KMS-11 (cell line): ENCODE data around the gene KCTD6.

ENCODE experiments used
- H2AFZ ChIP-seq: fragments of 200-600 bp; sonication (generic); 2 replicates; pipeline ENCODE4 v1.6.1; 2016; ENCODE audit warnings: antibody characterized with exemption, mixed run types, low read depth
- H3K27ac ChIP-seq: fragments of 200-600 bp; sonication (generic); 2 replicates; pipeline ENCODE4 v1.6.1; 2016; ENCODE audit warnings: mild to moderate bottlenecking, mixed run types
- H3K27me3 ChIP-seq: fragments of 200-600 bp; sonication (generic); 2 replicates; pipeline ENCODE4 v1.6.1; 2017; ENCODE audit warnings: mild to moderate bottlenecking, low read depth, mixed run types, moderate library complexity; ENCODE audit not compliant: insufficient read depth
- H3K36me3 ChIP-seq: fragments of 200-600 bp; sonication (generic); 2 replicates; pipeline ENCODE4 v1.6.1; 2017; ENCODE audit warnings: mild to moderate bottlenecking, mixed run types; ENCODE audit not compliant: insufficient read depth
- H3K4me1 ChIP-seq: fragments of 200-600 bp; sonication (generic); 2 replicates; pipeline ENCODE4 v1.6.1; 2016; ENCODE audit warnings: mild to moderate bottlenecking, low read depth, mixed run types; ENCODE audit not compliant: poor library complexity, severe bottlenecking
- H3K4me2 ChIP-seq: fragments of 200-600 bp; sonication (generic); 2 replicates; pipeline ENCODE4 v1.7.0; 2016; ENCODE audit warnings: mild to moderate bottlenecking, mixed run types
- H3K4me3 ChIP-seq: fragments of 200-600 bp; sonication (generic); IDR thresholded peaks from 2 replicates; pipeline ENCODE4 v1.6.1; 2017; ENCODE audit warnings: low read depth, low read length, mixed read lengths; ENCODE audit not compliant: insufficient read depth
- H3K79me2 ChIP-seq: fragments of 200-600 bp; sonication (generic); 2 replicates; pipeline ENCODE4 v1.6.1; 2016; ENCODE audit warnings: low read depth, mixed run types; ENCODE audit not compliant: insufficient read depth
- H3K9ac ChIP-seq: fragments of 200-600 bp; sonication (generic); 2 replicates; pipeline ENCODE4 v1.6.1; 2016; ENCODE audit warnings: mild to moderate bottlenecking, mixed run types
- H4K20me1 ChIP-seq: fragments of 200-600 bp; sonication (generic); 2 replicates; pipeline ENCODE4 v1.6.1; 2016; ENCODE audit warnings: mild to moderate bottlenecking, mixed run types; ENCODE audit not compliant: insufficient read depth
- TF ChIP-seq, protein P1 (sequence below): fragments of 200-600 bp; sonication (generic); conservative IDR thresholded peaks from 2 replicates; pipeline ENCODE4 v1.6.1; 2017; ENCODE audit warnings: low read depth, mild to moderate bottlenecking, antibody characterized with exemption, low read length, moderate library complexity, mixed read lengths

Gene KCTD6

DNA sequence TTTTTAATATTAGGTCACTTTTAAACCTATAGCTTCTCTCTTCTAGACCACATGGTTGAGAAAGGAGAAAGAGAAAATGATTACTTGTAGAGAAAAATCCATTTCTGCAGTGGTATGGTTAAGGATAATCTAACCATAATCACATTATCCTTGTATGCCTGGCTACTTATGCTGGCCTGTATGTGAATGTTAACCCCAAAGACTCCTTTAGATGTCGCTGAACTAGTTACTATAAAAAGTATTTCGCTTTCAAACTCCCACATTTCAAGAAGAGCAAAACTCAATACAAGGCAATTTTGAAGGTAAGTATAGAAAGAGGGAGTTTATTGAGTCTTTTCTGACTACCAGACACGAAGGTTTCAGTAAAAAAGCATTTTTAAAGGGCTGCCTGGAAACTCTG, 2.2 kb downstream of the KCTD6 start:
- H3K9ac ChIP-seq, result no peak overlapping the region
- peaks cover 18% of the 10 kb centered on the region; the same call in 1 of the 2 replicates for H3K79me2 ChIP-seq
- no peak overlapping the region for H2AFZ ChIP-seq
- H3K27me3 ChIP-seq, result no peaks in the 10 kb centered on the region
- H3K4me1 ChIP-seq, result peaks cover 9% of the 10 kb centered on the region
- H3K4me3 ChIP-seq, result no peak overlapping the region
- no peak overlapping the region for H3K4me2 ChIP-seq
- TF ChIP-seq, protein P1, sequence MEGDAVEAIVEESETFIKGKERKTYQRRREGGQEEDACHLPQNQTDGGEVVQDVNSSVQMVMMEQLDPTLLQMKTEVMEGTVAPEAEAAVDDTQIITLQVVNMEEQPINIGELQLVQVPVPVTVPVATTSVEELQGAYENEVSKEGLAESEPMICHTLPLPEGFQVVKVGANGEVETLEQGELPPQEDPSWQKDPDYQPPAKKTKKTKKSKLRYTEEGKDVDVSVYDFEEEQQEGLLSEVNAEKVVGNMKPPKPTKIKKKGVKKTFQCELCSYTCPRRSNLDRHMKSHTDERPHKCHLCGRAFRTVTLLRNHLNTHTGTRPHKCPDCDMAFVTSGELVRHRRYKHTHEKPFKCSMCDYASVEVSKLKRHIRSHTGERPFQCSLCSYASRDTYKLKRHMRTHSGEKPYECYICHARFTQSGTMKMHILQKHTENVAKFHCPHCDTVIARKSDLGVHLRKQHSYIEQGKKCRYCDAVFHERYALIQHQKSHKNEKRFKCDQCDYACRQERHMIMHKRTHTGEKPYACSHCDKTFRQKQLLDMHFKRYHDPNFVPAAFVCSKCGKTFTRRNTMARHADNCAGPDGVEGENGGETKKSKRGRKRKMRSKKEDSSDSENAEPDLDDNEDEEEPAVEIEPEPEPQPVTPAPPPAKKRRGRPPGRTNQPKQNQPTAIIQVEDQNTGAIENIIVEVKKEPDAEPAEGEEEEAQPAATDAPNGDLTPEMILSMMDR, result no peak
- no peak overlapping the region for H3K27ac ChIP-seq
- H3K36me3 ChIP-seq, result no peaks in the 10 kb centered on the region
- H4K20me1 ChIP-seq, result no peaks in the 10 kb centered on the region

DNA sequence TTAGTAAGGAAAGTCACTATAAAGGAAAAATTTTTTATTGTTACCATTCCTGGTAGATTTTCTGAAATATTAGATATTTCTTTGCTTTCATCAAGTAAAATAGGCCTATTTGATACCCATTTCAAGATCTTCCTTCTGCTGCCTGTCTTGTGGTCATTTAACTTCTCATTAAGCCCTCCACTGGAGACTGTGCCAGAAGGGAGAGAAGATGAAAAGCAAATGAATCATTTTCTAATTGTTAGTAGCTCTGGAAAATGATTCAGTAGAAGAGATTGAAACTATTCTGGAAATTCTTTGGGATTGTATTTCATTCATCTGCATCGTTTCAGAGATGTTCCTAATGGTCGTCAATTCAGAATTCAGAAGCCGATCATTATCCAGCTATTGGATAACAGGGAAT, 3.2 kb downstream of the KCTD6 start:
- H3K27me3 ChIP-seq, result no peaks in the 10 kb centered on the region
- H4K20me1 ChIP-seq, result no peaks in the 10 kb centered on the region
- no peak overlapping the region for H2AFZ ChIP-seq
- peaks cover 9% of the 10 kb centered on the region for H3K4me1 ChIP-seq
- H3K36me3 ChIP-seq, result no peaks in the 10 kb centered on the region
- H3K27ac ChIP-seq, result no peak overlapping the region
- peaks cover 18% of the 10 kb centered on the region; the same call in 1 of the 2 replicates for H3K79me2 ChIP-seq
- H3K9ac ChIP-seq, result no peak overlapping the region
- no peak overlapping the region for H3K4me3 ChIP-seq
- TF ChIP-seq, protein P1, result no peak
- H3K4me2 ChIP-seq, result no peak overlapping the region

DNA sequence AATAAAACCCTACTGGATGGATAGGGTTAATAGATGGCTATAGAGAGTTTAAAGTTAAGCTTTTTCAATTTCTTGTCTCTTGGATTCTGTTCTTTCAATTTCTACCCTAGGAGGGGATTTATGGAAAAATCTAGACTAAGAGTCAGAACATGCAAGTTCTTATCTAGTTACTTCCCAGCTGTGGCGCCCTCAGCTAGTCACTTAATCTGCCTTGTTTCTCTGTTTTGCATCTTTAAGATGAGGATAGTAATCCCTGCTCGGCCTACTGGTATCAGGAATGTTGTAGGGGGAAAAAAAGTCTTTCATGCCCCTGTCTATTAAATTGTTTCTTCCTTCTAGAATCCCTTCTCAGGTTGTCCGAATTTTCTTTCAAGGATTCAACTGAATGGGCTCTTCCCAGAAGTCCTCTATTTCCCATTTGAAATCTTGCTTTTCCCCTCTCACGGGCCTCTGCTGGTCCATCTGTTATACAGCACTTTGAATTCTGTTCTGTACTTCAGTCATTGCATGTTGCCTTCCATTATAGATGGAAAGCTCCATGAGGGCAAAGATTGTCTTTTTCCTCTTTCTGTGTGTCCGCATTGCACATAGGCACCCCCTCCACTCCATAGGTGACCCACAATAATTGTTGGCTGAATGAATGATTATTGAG, 4.4 kb downstream of the KCTD6 start:
- H3K79me2 ChIP-seq, result peaks cover 18% of the 10 kb centered on the region; the same call in 1 of the 2 replicates
- no peak overlapping the region for H3K9ac ChIP-seq
- H3K4me2 ChIP-seq, result no peak overlapping the region
- no peaks in the 10 kb centered on the region for H4K20me1 ChIP-seq
- no peak overlapping the region for H2AFZ ChIP-seq
- no peaks in the 10 kb centered on the region for H3K36me3 ChIP-seq
- H3K4me3 ChIP-seq, result no peak overlapping the region
- no peaks in the 10 kb centered on the region for H3K27me3 ChIP-seq
- TF ChIP-seq, protein P1, result no peak
- H3K27ac ChIP-seq, result no peak overlapping the region
- H3K4me1 ChIP-seq, result peaks cover 9% of the 10 kb centered on the region

DNA sequence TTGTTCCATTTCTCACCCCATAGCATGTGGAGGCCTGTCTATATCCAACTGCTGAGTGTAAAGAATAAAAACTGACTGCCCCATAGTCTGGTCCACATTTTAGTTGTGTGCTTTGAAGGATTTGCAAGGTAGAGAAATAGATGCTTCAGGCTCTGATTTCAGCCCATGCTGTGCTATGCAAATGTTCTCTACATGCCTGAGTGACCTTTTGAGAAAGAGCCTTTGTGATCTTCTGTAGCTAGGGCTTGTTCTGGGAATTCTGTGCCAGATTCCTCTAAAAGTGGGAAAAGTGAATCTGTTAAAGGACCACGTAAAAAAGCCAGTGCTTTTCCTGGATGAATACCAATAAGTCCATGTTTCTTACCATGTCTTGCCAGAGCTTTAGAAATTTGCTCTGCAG, 5.2 kb downstream of the KCTD6 start:
- no peak overlapping the region for H3K9ac ChIP-seq
- TF ChIP-seq, protein P1, result no peak
- H3K4me2 ChIP-seq, result no peak overlapping the region
- H3K27me3 ChIP-seq, result no peaks in the 10 kb centered on the region
- no peak overlapping the region for H3K4me3 ChIP-seq
- no peak overlapping the region for H2AFZ ChIP-seq
- peaks cover 9% of the 10 kb centered on the region for H3K4me1 ChIP-seq
- no peaks in the 10 kb centered on the region for H3K36me3 ChIP-seq
- no peaks in the 10 kb centered on the region for H4K20me1 ChIP-seq
- H3K27ac ChIP-seq, result no peak overlapping the region
- peaks cover 18% of the 10 kb centered on the region; the same call in 1 of the 2 replicates for H3K79me2 ChIP-seq
